Fibroblast of peridontal ligament (primary cell): ENCODE data around the gene KRTAP6-2.

Experiments
- DNase-seq: peaks from one replicate; pipeline ENCODE4 v3.0.0-alpha.2; 2010; ENCODE audit errors: extremely low read depth

KRTAP6-2 gene

DNA sequence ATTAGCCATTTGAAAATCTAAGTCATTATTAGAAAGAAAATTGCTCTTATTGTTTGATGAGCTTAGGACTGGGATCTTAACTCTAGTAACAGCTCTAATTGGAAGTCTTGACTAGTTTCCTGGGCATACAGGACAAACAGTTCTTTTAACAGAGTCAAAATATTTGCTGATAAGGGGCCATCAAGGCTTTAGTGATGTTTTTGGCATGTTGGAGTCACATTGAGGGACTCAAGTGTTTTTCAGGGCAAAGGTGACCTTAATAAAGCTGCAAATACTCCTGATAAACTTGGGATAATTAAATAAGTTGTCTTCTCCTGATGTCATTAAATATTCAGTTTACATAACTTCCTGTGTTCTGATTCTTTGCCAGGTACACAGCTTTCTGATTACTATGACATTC lies 31.1 kb downstream of the KRTAP6-2 start:
- DNase-seq = no peak

DNA sequence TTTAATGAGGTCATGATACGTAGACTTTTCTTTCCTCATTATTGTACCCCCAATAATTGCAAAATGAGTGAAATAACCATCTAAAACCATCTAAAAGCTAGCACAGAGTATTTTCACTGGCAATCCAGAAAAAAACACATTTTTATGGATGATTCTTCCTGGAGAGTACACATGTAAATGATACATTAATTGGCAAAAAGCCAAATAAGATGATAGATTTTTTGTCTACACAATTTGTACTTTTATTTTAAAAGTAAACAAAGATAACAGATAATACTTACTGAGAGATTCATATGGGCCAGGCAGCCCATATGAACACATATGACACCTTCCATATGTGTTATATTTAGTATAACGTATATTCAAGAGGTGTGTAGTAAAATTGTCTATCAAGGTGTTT lies 35.1 kb downstream of the KRTAP6-2 start:
- DNase-seq = no peak

DNA sequence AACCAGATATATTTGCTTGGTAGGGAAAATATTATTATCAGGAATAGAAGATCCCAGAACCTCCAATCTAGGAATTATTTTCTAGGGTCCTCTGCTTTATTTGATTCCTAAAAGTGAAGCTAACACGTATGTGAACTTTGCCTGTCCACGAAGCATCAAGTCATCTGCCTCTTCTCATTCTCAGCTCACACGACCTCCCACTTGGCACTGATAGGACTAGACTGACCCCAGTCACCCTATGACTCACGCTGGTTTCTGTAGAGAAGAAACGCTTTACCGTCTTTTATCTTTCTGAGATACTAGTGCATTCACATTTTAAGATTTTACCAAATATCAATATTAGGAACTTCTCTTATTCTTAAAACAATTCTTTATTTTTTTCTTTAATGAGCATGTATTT lies 35.6 kb downstream of the KRTAP6-2 start:
- no peak for DNase-seq

DNA sequence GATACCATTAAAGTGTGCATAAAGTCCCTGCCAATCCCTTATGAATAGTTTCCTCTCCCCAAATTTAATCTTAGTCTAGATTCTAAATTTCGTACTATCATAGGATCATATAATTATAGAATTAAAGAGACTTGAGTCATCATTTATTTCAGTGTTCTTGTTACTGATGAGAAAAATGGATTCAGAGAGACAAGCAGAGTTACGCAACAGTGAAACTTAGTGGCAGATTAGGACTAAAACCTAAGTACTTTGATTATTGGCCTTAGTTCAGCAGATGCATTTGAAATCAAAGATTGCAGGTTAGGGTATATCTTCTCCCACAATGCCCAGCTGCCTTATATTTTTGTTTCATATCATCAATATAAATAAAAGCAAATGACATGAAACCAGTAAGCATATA lies 36.7 kb downstream of the KRTAP6-2 start:
- no peak for DNase-seq

DNA sequence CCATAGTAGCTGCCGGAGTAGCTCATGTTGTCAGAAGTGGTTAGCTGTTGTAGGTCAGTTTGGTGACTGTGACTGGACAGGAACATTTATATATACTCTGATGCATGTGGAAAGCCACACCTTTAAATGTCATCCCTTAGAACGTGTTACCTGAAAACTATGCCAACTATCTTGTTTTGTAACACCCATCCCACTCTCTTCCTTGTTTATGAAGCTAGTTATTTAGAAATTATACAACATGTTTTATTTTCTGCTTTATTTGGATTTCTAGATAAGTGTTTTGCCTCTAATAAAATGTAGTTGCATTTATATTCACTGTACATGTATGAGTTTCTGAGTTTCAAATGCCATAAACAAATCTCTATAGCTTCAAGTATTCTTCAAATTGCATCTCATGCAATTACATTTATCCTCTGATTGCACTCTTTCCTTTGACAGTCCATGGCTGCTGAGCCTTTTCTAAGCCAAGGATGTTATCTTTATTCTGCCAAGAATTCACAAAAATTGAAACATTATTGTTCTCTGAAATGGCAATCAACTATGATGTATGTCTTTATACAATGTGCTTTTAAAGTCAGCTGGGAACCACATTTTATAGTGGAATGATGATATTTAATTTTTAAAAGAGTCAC lies 37.3 kb downstream of the KRTAP6-2 start, which contains the start of gene KRTAP19-7:
TSS of gene KRTAP19-7 (minus strand) at position 51 of the 632 bp plus-strand sequence. CDS start at position 26, 25 bp downstream.
- no peak for DNase-seq

DNA sequence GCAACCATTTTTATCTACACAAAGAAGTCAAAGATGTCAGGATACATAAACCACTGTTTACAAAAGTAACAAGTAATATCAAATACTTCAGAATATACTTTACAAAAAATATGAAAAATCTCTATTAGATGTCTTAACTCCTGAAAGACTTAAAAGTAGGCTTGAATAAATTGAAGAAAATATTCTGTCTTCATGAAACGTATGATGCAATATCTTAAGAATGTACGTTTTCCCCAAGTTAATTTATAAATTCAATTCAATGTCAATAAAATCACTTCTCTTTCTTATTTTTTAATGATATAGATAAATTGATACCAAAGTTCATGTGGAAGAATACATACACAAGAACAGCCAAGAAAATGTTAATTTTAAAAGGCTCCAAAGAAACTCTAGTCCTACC lies 43.6 kb downstream of the KRTAP6-2 start:
- no peak for DNase-seq

DNA sequence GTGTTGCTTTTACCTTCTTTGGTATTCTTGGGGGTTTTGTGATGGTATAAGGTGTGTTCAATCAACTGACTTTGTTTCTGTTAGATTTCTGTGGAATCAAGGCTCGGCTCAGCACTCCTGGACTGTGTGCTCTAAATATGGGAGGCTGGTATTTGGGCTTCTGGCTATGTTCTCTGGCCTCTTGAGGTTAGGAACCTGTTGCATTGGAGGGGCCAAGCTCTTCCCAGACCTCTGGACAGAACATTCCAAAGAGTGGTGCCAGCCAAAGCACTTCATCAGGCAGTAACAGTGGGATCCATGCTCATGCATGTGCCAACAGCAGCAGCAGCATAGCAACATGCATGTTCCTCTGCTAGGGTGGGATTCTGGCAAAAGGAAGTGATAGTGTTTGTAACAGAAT lies 45.9 kb downstream of the KRTAP6-2 start:
- no peak for DNase-seq
